ENCODE results near the gene SCYGR7.

- TF ChIP-seq CTCF (IDR thresholded peaks at IDR 0.05; ENCODE audit: poor library complexity): no peak
- no peak for TF ChIP-seq EZH2 (IDR thresholded peaks at IDR 0.05; ENCODE audit: borderline replicate concordance)
Observed at GRCh38 chr2:227696990-227697679, 31.0 kb upstream of the SCYGR7 start.

Data from hepatocyte (in vitro differentiated cells).